HepG2 (cell line): ENCODE data around the gene TMEM130. TPM values are rescaled to one million over a fixed set of nuclear protein-coding genes. Genes with fewer than 3 reads are reported as not detected.
A peak's percentile ranks its signal among the peaks of the same experiment; 100 is the strongest.

ENCODE experiments used
- ATAC-seq: fragments of 200-7000 bp; cut with Tn5 transposase; 3 replicates; pipeline ENCODE4 v1.9.1; 2020; ENCODE audit warnings: mild to moderate bottlenecking, moderate library complexity
- BruUV-seq: library from RNA; stranded (reverse); fragments of 400-500 nt; replicated peaks from 2 replicates; lab custom pipeline; 2021; lab: Mats Ljungman, UMichigan
- CTCF ChIA-PET: fragments of 300-600 bp; formaldehyde crosslinking; extraction: SDS; loops from one replicate; lab custom pipeline; 2021; ENCODE audit warnings: low total read pairs, inconsistent platforms, low intra/inter-chr PET ratio; lab: Yijun Ruan, JAX
- POLR2A ChIA-PET: fragments of 350-600 bp; sonication (Branson Sonifier 250); formaldehyde crosslinking; loops from one replicate; lab custom pipeline; 2020; ENCODE audit warnings: antibody characterized with exemption, inconsistent platforms; lab: Yijun Ruan, JAX
- DNase-seq: peaks from one replicate; pipeline ENCODE4 v3.0.0-alpha.2; 2015; ENCODE audit warnings: low spot score
- FAIRE-seq: peaks from 3 replicates; lab custom pipeline; 2011; peaks lifted over from hg19 to GRCh38; lab: Jason Lieb, UNC
- H2AFZ ChIP-seq: one replicate; pipeline ENCODE4 v1.6.1; 2011; ENCODE audit warnings: low read length, inconsistent platforms
- H3K27ac ChIP-seq: fragments of 300-600 bp; 3 replicates; pipeline ENCODE4 v1.8.0; 2011; ENCODE audit warnings: mixed run types, mild to moderate bottlenecking, mixed read lengths, low read length, inconsistent platforms; ENCODE audit not compliant: insufficient read depth; ENCODE audit errors: extremely low read length
- H3K27me3 ChIP-seq, 2 experiments: fragments of 200-600 bp in 1 of 2; 2 replicates in 1 of 2; 3 replicates in 1 of 2; pipeline versions ENCODE4 v1.6.0 to v1.8.0; 2011; ENCODE audit warnings: low read length in 2 of 2, mild to moderate bottlenecking in 2 of 2, moderate library complexity in 2 of 2, inconsistent platforms in 1 of 2; ENCODE audit not compliant: insufficient read depth in 2 of 2, control insufficient read depth in 1 of 2
- H3K36me3 ChIP-seq, 2 experiments: fragments of 200-600 bp in 1 of 2; replicated peaks in 1 of 2; 2 replicates in 1 of 2; 3 replicates in 1 of 2; pipeline versions ENCODE4 v1.5.1 to v1.8.0; 2011; ENCODE audit warnings: low read length in 2 of 2, inconsistent platforms in 1 of 2; ENCODE audit not compliant: insufficient read depth in 2 of 2, control insufficient read depth in 1 of 2
- H3K4me1 ChIP-seq: 2 replicates; pipeline ENCODE4 v1.5.1; 2012; ENCODE audit warnings: low read length, inconsistent platforms; ENCODE audit not compliant: insufficient read depth
- H3K4me2 ChIP-seq: 2 replicates; pipeline ENCODE4 v1.6.0; 2011; ENCODE audit warnings: low read depth, low read length, inconsistent platforms
- H3K4me3 ChIP-seq, 3 experiments: fragments of 200-600 bp in 1 of 3; sonication (generic), shearing (Covaris generic) in 1 of 3; replicated peaks in 1 of 3; 2 replicates each; pipeline ENCODE4 v1.5.1; 2011 to 2016; ENCODE audit warnings: low read length in 3 of 3, inconsistent platforms in 2 of 3, low read depth in 2 of 3, mild to moderate bottlenecking in 2 of 3, control low read depth in 1 of 3, mixed read lengths in 1 of 3; ENCODE audit not compliant: insufficient read depth in 1 of 3
- H3K79me2 ChIP-seq: one replicate; pipeline ENCODE4 v1.6.1; 2011; ENCODE audit warnings: low read length, inconsistent platforms; ENCODE audit not compliant: insufficient read depth
- H3K9ac ChIP-seq: 2 replicates; pipeline ENCODE4 v1.6.0; 2011; ENCODE audit warnings: mild to moderate bottlenecking, low read depth, low read length, inconsistent platforms; ENCODE audit not compliant: insufficient read depth
- H3K9me3 ChIP-seq: 2 replicates; pipeline ENCODE4 v1.5.1; 2012; ENCODE audit warnings: mild to moderate bottlenecking, low read length
- H4K20me1 ChIP-seq: 2 replicates; pipeline ENCODE4 v1.6.0; 2011; ENCODE audit warnings: inconsistent platforms, mild to moderate bottlenecking, low read length, moderate library complexity; ENCODE audit not compliant: insufficient read depth
- CBX1 ChIP-seq: IDR thresholded peaks from one replicate; pipeline ENCODE4 v1.6.1; 2016; ENCODE audit warnings: antibody characterized with exemption, low read depth
- KAT7 ChIP-seq: IDR thresholded peaks from 2 replicates; pipeline ENCODE4 v1.6.1; 2018; ENCODE audit warnings: borderline replicate concordance, missing compliant biosample characterization
- ZNF629 ChIP-seq: sonication (generic); formaldehyde crosslinking; conservative IDR thresholded peaks from 2 replicates; pipeline ENCODE4 v1.5.0; 2020; ENCODE audit warnings: missing genetic modification reagents
- ZNF687 ChIP-seq: sonication (generic); formaldehyde crosslinking; IDR thresholded peaks from 2 replicates; pipeline ENCODE4 v1.5.1; 2020; ENCODE audit warnings: mild to moderate bottlenecking, missing genetic modification reagents, moderate library complexity
- WGBS: methylation state at CpG from one replicate; pipeline ENCODE4 v1.1.6; 2017; ENCODE audit warnings: low lambda C conversion rate; 5-methylcytosine and 5-hydroxymethylcytosine counted together
- in situ Hi-C: cut with HindIII; loops from 2 replicates; pipeline ENCODE4 v1.10.0; 2017; ENCODE audit warnings: low pct_unique_long_range_greater_than_20kb; ENCODE audit not compliant: extremely low pct_ligation_motif_present
- intact Hi-C: fragments of 100-400 bp; cut with micrococcal nuclease; formaldehyde crosslinking; loops from one replicate; pipeline ENCODE4 v1.10.0; 2022; ENCODE audit not compliant: unreplicated experiment
- polyA plus RNA-seq, 8 experiments: library from polyadenylated mRNA; depleted of rRNA in 3 of 8; stranded (reverse) in 7 of 8; unstranded in 1 of 8; fragments of >200 nt; fragmentation: Illumina TruSeq in 4 of 8; extraction: Trizol in 4 of 8; gene quantifications; 2 replicates each; pipeline versions ENCODE4 v1.2.1 to v1.2.3, GENCODE V29; 2011 to 2016; ENCODE audit warnings: low read depth in 4 of 8, missing spikeins in 1 of 8, mixed read lengths in 1 of 8; ENCODE audit not compliant: insufficient read depth in 1 of 8
- total RNA-seq, 5 experiments: library from RNA; depleted of rRNA; stranded (reverse); fragments of >200 nt; fragmentation: Illumina TruSeq; extraction: Trizol; gene quantifications; 2 replicates each; pipeline ENCODE4 v1.2.3, GENCODE V29; 2016; ENCODE audit warnings: low read depth in 1 of 5

The TMEM130 gene
- total and polyA plus RNA-seq, 2 of the 13 experiments (the other 11 are each of a cell fraction or from before 2014, with no cell fraction given): not detected

GRCh38 chr7:98855610-98856422 is 14.0 kb downstream of the TMEM130 start:
- CTCF ChIA-PET: no interaction called here
- H3K4me2 ChIP-seq: peak overlapping the region; percentile 28; the same call in 1 of the 2 replicates
- 6% methylated on average over 12 of the region's 24 CpGs for WGBS
- H2AFZ ChIP-seq: no peak overlapping the region
- peak; percentile 71 for ATAC-seq
- TF ChIP-seq KAT7 (CRISPR knock-in tag) (no peak), CBX1 (no peak), ZNF687 (CRISPR knock-in tag) (0 out of 2 replicates have a peak, but pooled peaks have one; percentile 17), ZNF629 (peak; percentile 91)
- FAIRE-seq: no peak
- H3K27me3 ChIP-seq: peaks cover 4 to 37% of the 10 kb centered on the region in 2 experiments; a peak in 4 of 5 replicates
- H3K4me1 ChIP-seq: peaks cover 17% of the 10 kb centered on the region
- BruUV-seq: no TSS peak
- DNase-seq: no peak
- H3K9ac ChIP-seq: no peak overlapping the region
- H3K79me2 ChIP-seq: no peaks in the 10 kb centered on the region
- in situ Hi-C loops (no loop called here), intact Hi-C loops (no loop called here)
- H3K4me3 ChIP-seq: peak overlapping the region in 1 of 3 experiments; percentile 15; a peak in 1 of 6 replicates
- H3K9me3 ChIP-seq: no peaks in the 10 kb centered on the region
- no peak overlapping the region for H3K27ac ChIP-seq
- no peaks in the 10 kb centered on the region for H3K36me3 ChIP-seq
- H4K20me1 ChIP-seq: no peaks in the 10 kb centered on the region
- POLR2A ChIA-PET: no interaction called here
